Spleen (tissue), 11 donors: ENCODE data around the gene GUCY2F. TPM values are rescaled to one million over a fixed set of nuclear protein-coding genes. Genes with fewer than 3 reads are reported as not detected.
A peak's percentile ranks its signal among the peaks of the same experiment; 100 is the strongest.

Experiments used
- DNase-seq: peaks from one replicate; pipeline ENCODE4 v3.0.0-alpha.2; 2020
- H3K27ac ChIP-seq, 8 donors: fragments of 200-600 bp; sonication (generic) in 7 of 8; 1 replicate in 4 of 8; 2 replicates in 4 of 8; pipeline versions ENCODE4 v1.5.0 to v1.8.0; 2016 to 2021; ENCODE audit warnings: inconsistent platforms in 4 of 8, mild to moderate bottlenecking in 4 of 8, moderate library complexity in 1 of 8
- H3K27me3 ChIP-seq, 7 donors: fragments of 200-600 bp; sonication (generic) in 6 of 7; replicated peaks in 1 of 7; 1 replicate in 4 of 7; 2 replicates in 3 of 7; pipeline versions ENCODE4 v1.5.0 to v1.8.0; 2016 to 2021; ENCODE audit warnings: inconsistent platforms in 3 of 7, mild to moderate bottlenecking in 1 of 7
- H3K36me3 ChIP-seq, 6 donors: fragments of 200-600 bp; sonication (generic) in 5 of 6; 1 replicate in 4 of 6; 2 replicates in 2 of 6; pipeline versions ENCODE4 v1.5.0 to v1.8.0; 2016 to 2021; ENCODE audit warnings: inconsistent platforms in 2 of 6
- H3K4me1 ChIP-seq, 6 donors: fragments of 200-600 bp; sonication (generic) in 5 of 6; 1 replicate in 3 of 6; 2 replicates in 3 of 6; pipeline versions ENCODE4 v1.5.0 to v1.8.0; 2016 to 2021; ENCODE audit warnings: inconsistent platforms in 3 of 6
- H3K4me3 ChIP-seq, 8 donors: fragments of 200-600 bp; sonication (generic) in 7 of 8; 1 replicate in 4 of 8; 2 replicates in 4 of 8; pipeline versions ENCODE4 v1.5.0 to v1.8.0; 2016 to 2021; ENCODE audit warnings: inconsistent platforms in 4 of 8, mild to moderate bottlenecking in 4 of 8, moderate library complexity in 2 of 8
- H3K9me3 ChIP-seq, 8 donors: fragments of 200-600 bp; sonication (generic) in 7 of 8; 1 replicate in 4 of 8; 2 replicates in 4 of 8; pipeline versions ENCODE4 v1.5.0 to v1.8.0; 2016 to 2021; ENCODE audit warnings: inconsistent platforms in 4 of 8
- POLR2A ChIP-seq, 3 donors: fragments of 450-650 bp; IDR thresholded peaks; one replicate each; pipeline ENCODE4 v1.5.1; 2017; ENCODE audit warnings: antibody characterized with exemption in 3 of 3, mild to moderate bottlenecking in 1 of 3
- POLR2AphosphoS5 ChIP-seq, 3 donors: sonication (generic); formaldehyde crosslinking; IDR thresholded peaks; one replicate each; pipeline ENCODE4 v1.5.1; 2017; ENCODE audit warnings: antibody characterized with exemption in 3 of 3
- WGBS, 5 donors: extraction: QIAGEN DNeasy Blood & Tissue Kit in 3 of 5; methylation state at CpG; one replicate each; pipeline versions ENCODE4 v1.1.5 to v1.1.7; 2013 to 2018; 5-methylcytosine and 5-hydroxymethylcytosine counted together
- intact Hi-C: fragments of 100-400 bp; cut with DNase I; formaldehyde crosslinking; loops from one replicate; pipeline ENCODE4 v1.15.0; 2023; ENCODE audit warnings: low total_unique reads
- polyA plus RNA-seq, 3 donors: library from polyadenylated mRNA; stranded (reverse); fragments of 200-250 nt; gene quantifications; one replicate each; pipeline ENCODE4 v1.2.1, GENCODE V29; 2013
- total RNA-seq, 7 donors: library from RNA; depleted of rRNA in 3 of 7; stranded (reverse); fragments of >200 nt in 3 of 7; fragmentation: NEBNext Ultra II Directional in 4 of 7; extraction: Animal tissue kit (Norgen Biotek cat#: 25700) in 4 of 7; gene quantifications; one replicate each; pipeline versions ENCODE4 v1.1.0 to v1.2.1, GENCODE V29; 2016 to 2021
- TF ChIP-seq, protein P1 (sequence below), 11 experiments: fragments of 200-600 bp in 7 of 11; fragments of 450-650 bp in 4 of 11; sonication (generic) in 4 of 11; IDR thresholded peaks in 8 of 11; conservative IDR thresholded peaks in 3 of 11; 1 replicate in 7 of 11; 2 replicates in 4 of 11; pipeline versions ENCODE4 v1.4.0 to v1.8.0; 2016 to 2021; ENCODE audit warnings: antibody characterized with exemption in 11 of 11, inconsistent platforms in 4 of 11, mild to moderate bottlenecking in 1 of 11
- donor health status: healthy with polysubstance abuse.
- donor health status: DM: no; HTN: no; CAD: no; lungs with moderate emphysema.
- donor health status: DM: no; HTN: no; CAD: no.
- donor health status: Bipolar disorder and iron deficiency.
- donor health status: healthy.
- donor health status: DM: no; HTN: no; CAD: no.
- donor health status: DM: yes; HTN: yes; CAD: no.

The GUCY2F gene
- total and polyA plus RNA-seq, 10 donors: 0.09 to 0.59 TPM; not detected in 8

DNA sequence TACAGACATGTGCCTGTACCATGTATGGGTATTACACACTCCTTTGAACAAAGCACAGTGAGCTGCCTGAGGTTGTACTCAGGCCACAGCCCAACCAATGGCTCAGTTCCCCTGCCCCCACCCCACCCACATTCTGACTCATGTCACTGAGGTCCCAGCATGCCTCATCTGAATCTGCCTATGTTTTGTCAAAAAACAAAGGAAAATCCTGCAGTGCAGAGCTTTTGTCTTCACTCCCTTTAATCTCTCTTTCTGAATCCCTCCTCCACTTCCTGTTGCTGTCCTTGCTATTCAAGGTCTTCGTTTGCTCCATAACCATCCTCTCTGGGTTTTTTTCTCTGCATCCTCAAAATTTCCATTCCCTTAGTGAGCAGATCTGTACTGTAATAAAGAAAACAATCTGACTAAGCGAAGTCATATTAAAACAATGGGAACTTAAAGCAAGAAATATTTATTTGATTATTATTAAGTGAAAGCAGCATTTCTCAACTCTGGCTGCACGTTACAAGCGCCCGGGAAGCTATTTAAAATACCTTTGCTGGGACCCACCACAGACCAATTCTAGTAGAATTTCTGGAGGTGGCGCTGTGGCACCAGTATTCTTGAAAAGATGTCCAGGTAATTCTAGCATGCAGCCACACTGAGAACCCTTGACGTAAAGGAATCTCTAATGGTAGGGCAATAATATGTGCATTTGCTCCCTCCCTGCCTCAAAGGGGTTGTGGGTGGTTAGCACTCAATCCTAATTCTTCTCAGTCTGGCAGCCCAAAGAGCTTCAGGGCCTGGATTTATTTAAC lies 8.7 kb downstream of the GUCY2F start:
- 41 to 53% (median 47%) methylated on average over 7 of the region's 7 CpGs for WGBS, 5 donors
- TF ChIP-seq, protein P1, sequence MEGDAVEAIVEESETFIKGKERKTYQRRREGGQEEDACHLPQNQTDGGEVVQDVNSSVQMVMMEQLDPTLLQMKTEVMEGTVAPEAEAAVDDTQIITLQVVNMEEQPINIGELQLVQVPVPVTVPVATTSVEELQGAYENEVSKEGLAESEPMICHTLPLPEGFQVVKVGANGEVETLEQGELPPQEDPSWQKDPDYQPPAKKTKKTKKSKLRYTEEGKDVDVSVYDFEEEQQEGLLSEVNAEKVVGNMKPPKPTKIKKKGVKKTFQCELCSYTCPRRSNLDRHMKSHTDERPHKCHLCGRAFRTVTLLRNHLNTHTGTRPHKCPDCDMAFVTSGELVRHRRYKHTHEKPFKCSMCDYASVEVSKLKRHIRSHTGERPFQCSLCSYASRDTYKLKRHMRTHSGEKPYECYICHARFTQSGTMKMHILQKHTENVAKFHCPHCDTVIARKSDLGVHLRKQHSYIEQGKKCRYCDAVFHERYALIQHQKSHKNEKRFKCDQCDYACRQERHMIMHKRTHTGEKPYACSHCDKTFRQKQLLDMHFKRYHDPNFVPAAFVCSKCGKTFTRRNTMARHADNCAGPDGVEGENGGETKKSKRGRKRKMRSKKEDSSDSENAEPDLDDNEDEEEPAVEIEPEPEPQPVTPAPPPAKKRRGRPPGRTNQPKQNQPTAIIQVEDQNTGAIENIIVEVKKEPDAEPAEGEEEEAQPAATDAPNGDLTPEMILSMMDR (IDR thresholded peaks at IDR 0.05 in 8 of 11, conservative IDR thresholded peaks at IDR 0.05 in 3 of 11): no peak
- Histone ChIP-seq H3K27me3 (peaks cover 0 to 18% (median 11%) of the 10 kb centered on the region in 7 donors), H3K4me1 (no peaks in the 10 kb centered on the region), H3K27ac (no peak overlapping the region), H3K9me3 (no peaks in the 10 kb centered on the region), H3K4me3 (no peak overlapping the region), H3K36me3 (no peaks in the 10 kb centered on the region)
- no peak for DNase-seq
- intact Hi-C loops: no loop called here

DNA sequence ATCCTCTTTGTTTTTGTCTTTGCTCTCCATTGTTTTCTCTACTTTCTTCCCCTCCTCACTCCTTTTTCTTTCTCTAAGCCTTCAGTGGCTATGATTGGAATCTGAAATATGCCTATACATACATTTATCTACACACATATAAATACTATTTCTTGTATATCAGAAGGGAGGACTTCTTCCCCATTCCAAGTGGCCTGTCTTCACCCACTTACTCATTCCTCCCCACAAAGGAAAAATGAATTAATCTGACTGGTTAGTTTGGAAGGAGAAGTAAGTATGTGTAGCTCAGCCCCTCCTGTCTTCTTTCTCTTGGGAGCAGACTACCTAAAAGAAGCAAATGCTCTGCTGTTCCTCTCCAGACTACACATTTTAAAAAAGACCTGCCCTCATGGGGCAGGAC lies 17.7 kb downstream of the GUCY2F start:
- Histone ChIP-seq H3K4me1 (no peaks in the 10 kb centered on the region), H3K4me3 (no peak overlapping the region), H3K27me3 (peaks cover 0 to 16% (median 0%) of the 10 kb centered on the region in 7 donors), H3K36me3 (no peaks in the 10 kb centered on the region), H3K27ac (no peak overlapping the region), H3K9me3 (no peaks in the 10 kb centered on the region)
- DNase-seq: no peak
- intact Hi-C loops: no loop called here
- TF ChIP-seq POLR2A (IDR thresholded peaks at IDR 0.05): no peak
- TF ChIP-seq POLR2AphosphoS5 (IDR thresholded peaks at IDR 0.05): no peak
- TF ChIP-seq, protein P1 (IDR thresholded peaks at IDR 0.05 in 8 of 11, conservative IDR thresholded peaks at IDR 0.05 in 3 of 11): no peak

DNA sequence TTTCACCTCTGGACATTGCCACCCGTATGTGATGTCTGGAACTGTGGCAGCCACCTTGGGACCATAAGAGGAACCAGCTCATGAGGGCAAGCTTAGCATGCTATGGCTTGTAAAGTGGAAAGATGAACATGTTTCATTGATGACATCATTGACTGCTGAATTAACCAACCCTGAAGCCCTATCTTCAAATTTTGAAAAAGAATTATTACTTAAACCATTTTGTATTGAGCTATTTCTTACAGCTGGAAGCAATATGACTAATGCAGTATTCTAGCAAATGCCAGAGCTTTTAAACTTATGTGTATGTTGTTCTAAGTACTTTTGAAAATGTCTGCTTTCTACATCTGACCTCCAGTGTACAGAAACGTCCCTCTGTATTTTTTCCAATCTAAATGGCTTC lies 18.1 kb downstream of the GUCY2F start:
- intact Hi-C loops: no loop called here
- DNase-seq: no peak
- Histone ChIP-seq H3K4me1 (no peaks in the 10 kb centered on the region), H3K27ac (no peak overlapping the region), H3K4me3 (no peak overlapping the region), H3K9me3 (no peaks in the 10 kb centered on the region), H3K27me3 (peaks cover 0 to 16% (median 0%) of the 10 kb centered on the region in 7 donors), H3K36me3 (no peaks in the 10 kb centered on the region)
- WGBS, 5 donors: 48 to 73% (median 55%) methylated on average over 2 of the region's 2 CpGs
- no peak for TF ChIP-seq POLR2AphosphoS5 (IDR thresholded peaks at IDR 0.05)
- TF ChIP-seq, protein P1 (IDR thresholded peaks at IDR 0.05 in 8 of 11, conservative IDR thresholded peaks at IDR 0.05 in 3 of 11): no peak

DNA sequence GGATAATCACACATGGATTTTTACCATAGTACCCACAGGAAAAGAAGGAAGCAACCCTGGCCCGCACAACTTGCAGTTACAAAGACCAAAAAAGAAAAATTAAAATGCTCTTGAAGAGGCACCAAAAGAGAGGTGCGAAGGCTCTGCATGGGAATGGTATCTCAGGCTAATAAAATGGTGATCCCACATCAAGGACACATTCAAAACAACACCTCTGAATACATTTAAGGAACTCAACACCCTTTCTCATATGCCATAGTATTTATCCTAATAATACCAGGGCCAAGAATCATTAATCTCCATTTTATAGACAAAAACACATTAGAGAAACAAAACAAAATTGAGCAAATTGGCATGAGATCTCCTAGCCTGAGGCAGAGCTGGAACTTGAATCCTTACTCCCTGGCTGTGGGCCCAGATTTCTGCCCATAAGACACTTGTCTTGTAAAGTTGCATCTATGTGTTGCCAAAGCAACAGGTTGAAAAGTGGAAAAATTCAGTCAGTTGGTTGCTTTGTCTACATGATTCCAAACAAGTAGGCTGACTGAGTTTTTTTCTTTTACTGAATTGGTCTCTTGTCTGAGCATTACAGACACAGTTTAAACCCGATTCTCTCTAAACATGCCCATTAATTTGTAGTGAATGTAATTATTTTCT lies 33.5 kb downstream of the GUCY2F start:
- Histone ChIP-seq H3K9me3 (no peaks in the 10 kb centered on the region), H3K4me1 (no peaks in the 10 kb centered on the region), H3K4me3 (peak overlapping the region in 1 of 8 donors; percentile 11), H3K27me3 (no peaks in the 10 kb centered on the region), H3K27ac (no peak overlapping the region), H3K36me3 (no peaks in the 10 kb centered on the region)
- intact Hi-C loops: no loop called here
- DNase-seq: no peak
- TF ChIP-seq, protein P1 (IDR thresholded peaks at IDR 0.05 in 8 of 11, conservative IDR thresholded peaks at IDR 0.05 in 3 of 11): no peak
- WGBS, 5 donors: 82 to 93% (median 88%) methylated on average over 3 of the region's 3 CpGs
